LNCaP clone FGC (cell line): Measurements from ENCODE around the gene RXRA.

Source experiments
- DNase-seq: peaks from one replicate; pipeline ENCODE4 v3.0.0-alpha.2; 2011; ENCODE audit warnings: low read depth
- H3K4me3 ChIP-seq: 2 replicates; pipeline ENCODE4 v1.5.1; 2011; ENCODE audit warnings: mild to moderate bottlenecking, low read depth, low read length, control low read depth
- CTCF ChIP-seq: IDR thresholded peaks from 2 replicates; pipeline ENCODE4 v1.5.1; 2012; ENCODE audit warnings: mild to moderate bottlenecking; ENCODE audit not compliant: control insufficient read depth, insufficient read depth; ENCODE audit errors: extremely low read depth

Gene RXRA

GRCh38 chr9:134339183-134339806 lies 13.0 kb downstream of the RXRA start:
- H3K4me3 ChIP-seq = no peak overlapping the region
- TF ChIP-seq CTCF = no peak
- no peak for DNase-seq

- no peak overlapping the region for H3K4me3 ChIP-seq
- no peak for TF ChIP-seq CTCF
- DNase-seq = no peak
Observed at GRCh38 chr9:134340475-134341160, 14.4 kb downstream of the RXRA start.

GRCh38 chr9:134341306-134341705 lies 15.1 kb downstream of the RXRA start:
- no peak for TF ChIP-seq CTCF
- DNase-seq = no peak
- H3K4me3 ChIP-seq = no peak overlapping the region

GRCh38 chr9:134341929-134342745 lies 15.9 kb downstream of the RXRA start:
- TF ChIP-seq CTCF = no peak
- no peak for DNase-seq
- no peak overlapping the region for H3K4me3 ChIP-seq

- H3K4me3 ChIP-seq = no peak overlapping the region
- no peak for DNase-seq
- TF ChIP-seq CTCF = no peak
Observed at GRCh38 chr9:134342746-134343115, 16.5 kb downstream of the RXRA start.

- no peak for DNase-seq
- no peak for TF ChIP-seq CTCF
Observed at GRCh38 chr9:134343637-134344036, 17.4 kb downstream of the RXRA start.

More at GRCh38 chr9:134343637-134344036, 17.4 kb downstream of the RXRA start:
- no peak overlapping the region for H3K4me3 ChIP-seq
